Liver (tissue), 9 donors: ENCODE results near the gene THRAP3. TPM values are rescaled to one million over a fixed set of nuclear protein-coding genes. Genes with fewer than 3 reads are reported as not detected.

Experiments used
- DNase-seq: peaks from one replicate; pipeline ENCODE4 v3.0.0-alpha.2; 2017; ENCODE audit warnings: low spot score
- H3K27ac ChIP-seq, 2 donors: one replicate each; pipeline ENCODE4 v1.7.0; 2013; ENCODE audit warnings: inconsistent platforms in 2 of 2, low read length in 2 of 2, control low read depth in 1 of 2, low read depth in 1 of 2, mild to moderate bottlenecking in 1 of 2
- H3K27me3 ChIP-seq, 4 donors: one replicate each; pipeline versions ENCODE4 v1.6.1 to v1.7.0; 2013; ENCODE audit warnings: low read length in 3 of 4, inconsistent platforms in 1 of 4, mild to moderate bottlenecking in 1 of 4, moderate library complexity in 1 of 4; ENCODE audit not compliant: control insufficient read depth in 4 of 4, insufficient read depth in 4 of 4
- H3K36me3 ChIP-seq, 4 donors: one replicate each; pipeline versions ENCODE4 v1.6.1 to v1.7.0; 2013; ENCODE audit warnings: low read length in 3 of 4, mild to moderate bottlenecking in 3 of 4, low read depth in 1 of 4, moderate library complexity in 1 of 4; ENCODE audit not compliant: control insufficient read depth in 4 of 4, insufficient read depth in 3 of 4
- H3K4me1 ChIP-seq, 4 donors: one replicate each; pipeline versions ENCODE4 v1.6.1 to v1.7.0; 2013; ENCODE audit warnings: low read length in 3 of 4, mild to moderate bottlenecking in 3 of 4, moderate library complexity in 1 of 4; ENCODE audit not compliant: control insufficient read depth in 4 of 4, insufficient read depth in 4 of 4
- H3K4me3 ChIP-seq, 3 donors: one replicate each; pipeline versions ENCODE4 v1.6.1 to v1.7.0; 2013; ENCODE audit warnings: low read length in 3 of 3, control low read depth in 1 of 3, low read depth in 1 of 3, mild to moderate bottlenecking in 1 of 3
- H3K9ac ChIP-seq, 2 donors: one replicate each; pipeline ENCODE4 v1.7.0; 2013; ENCODE audit warnings: low read length in 2 of 2, mild to moderate bottlenecking in 2 of 2, moderate library complexity in 2 of 2, control low read depth in 1 of 2, low read depth in 1 of 2
- H3K9me3 ChIP-seq, 4 donors: one replicate each; pipeline versions ENCODE4 v1.6.1 to v1.7.0; 2013; ENCODE audit warnings: low read length in 3 of 4; ENCODE audit not compliant: control insufficient read depth in 4 of 4
- ATF3 ChIP-seq: IDR thresholded peaks from 2 replicates; pipeline ENCODE4 v1.6.1; 2016; ENCODE audit warnings: antibody characterized with exemption
- CTCF ChIP-seq: fragments of 150-350 bp; IDR thresholded peaks from 2 replicates; pipeline ENCODE4 v1.5.1; 2017; ENCODE audit warnings: improper control_type of control experiment, low read depth, low read length; ENCODE audit not compliant: missing input control
- EGR1 ChIP-seq, 2 donors: IDR thresholded peaks; 2 replicates each; pipeline ENCODE4 v1.6.1; 2016 to 2018; ENCODE audit warnings: antibody characterized with exemption in 2 of 2, low read depth in 2 of 2
- FOXA1 ChIP-seq: IDR thresholded peaks from 2 replicates; pipeline ENCODE4 v1.6.1; 2016; ENCODE audit warnings: antibody characterized with exemption
- FOXA2 ChIP-seq: IDR thresholded peaks from 2 replicates; pipeline ENCODE4 v1.6.1; 2016; ENCODE audit warnings: antibody characterized with exemption
- GABPA ChIP-seq, 2 donors: IDR thresholded peaks in 1 of 2; conservative IDR thresholded peaks in 1 of 2; 2 replicates each; pipeline ENCODE4 v1.6.1; 2016; ENCODE audit warnings: antibody characterized with exemption in 2 of 2, mild to moderate bottlenecking in 1 of 2, moderate library complexity in 1 of 2
- HNF4G ChIP-seq: IDR thresholded peaks from 2 replicates; pipeline ENCODE4 v1.6.1; 2016; ENCODE audit warnings: antibody characterized with exemption
- JUND ChIP-seq, 2 donors: IDR thresholded peaks; 2 replicates each; pipeline ENCODE4 v1.6.1; 2016; ENCODE audit warnings: antibody characterized with exemption in 2 of 2
- NR2F2 ChIP-seq: IDR thresholded peaks from 2 replicates; pipeline ENCODE4 v1.6.1; 2016; ENCODE audit warnings: antibody characterized with exemption
- RAD21 ChIP-seq, 2 donors: IDR thresholded peaks; 2 replicates each; pipeline ENCODE4 v1.6.1; 2016; ENCODE audit warnings: antibody characterized with exemption in 2 of 2, mild to moderate bottlenecking in 2 of 2
- REST ChIP-seq: IDR thresholded peaks from 2 replicates; pipeline ENCODE4 v1.6.1; 2016; ENCODE audit warnings: antibody characterized with exemption, mild to moderate bottlenecking
- RXRA ChIP-seq, 2 donors: IDR thresholded peaks; 2 replicates each; pipeline ENCODE4 v1.6.1; 2017 to 2018; ENCODE audit warnings: antibody characterized with exemption in 2 of 2, mild to moderate bottlenecking in 1 of 2
- SP1 ChIP-seq: IDR thresholded peaks from 2 replicates; pipeline ENCODE4 v1.6.1; 2018; ENCODE audit warnings: antibody characterized with exemption, mild to moderate bottlenecking
- TAF1 ChIP-seq: conservative IDR thresholded peaks from 2 replicates; pipeline ENCODE4 v1.6.1; 2016; ENCODE audit warnings: antibody characterized with exemption, mild to moderate bottlenecking
- YY1 ChIP-seq: IDR thresholded peaks from 2 replicates; pipeline ENCODE4 v1.6.1; 2016; ENCODE audit warnings: antibody characterized with exemption, mild to moderate bottlenecking
- WGBS: extraction: QIAGEN DNeasy Blood & Tissue Kit; methylation state at CpG from one replicate; pipeline ENCODE4 v1.1.7; 2013; 5-methylcytosine and 5-hydroxymethylcytosine counted together
- polyA plus RNA-seq, 2 donors: library from polyadenylated mRNA; stranded (reverse) in 1 of 2; unstranded in 1 of 2; fragments of 200-250 nt in 1 of 2; fragments of >200 nt in 1 of 2; fragmentation: Nextera tagmentation in 1 of 2; extraction: Ambion mirVana in 1 of 2; gene quantifications; one replicate each; pipeline versions ENCODE4 v1.2.1 to v1.2.3, GENCODE V29; 2013 to 2015
- total RNA-seq, 2 donors: library from RNA; depleted of rRNA; stranded (reverse); fragments of >200 nt; gene quantifications; one replicate each; pipeline ENCODE4 v1.2.3, GENCODE V29; 2014
- TF ChIP-seq, protein P1 (sequence below): IDR thresholded peaks from 2 replicates; pipeline ENCODE4 v1.6.1; 2016; ENCODE audit warnings: antibody characterized with exemption
- TF ChIP-seq, protein P2 (sequence below): IDR thresholded peaks from 2 replicates; pipeline ENCODE4 v1.6.1; 2016; ENCODE audit warnings: antibody characterized with exemption
- donor health status: healthy.
- donor health status: healthy.
- donor health status: healthy.
- donor health status: healthy.
- donor health status: healthy.

The THRAP3 gene
- total and polyA plus RNA-seq, 4 donors: 21.3 to 55.1 (median 45.8) TPM

DNA sequence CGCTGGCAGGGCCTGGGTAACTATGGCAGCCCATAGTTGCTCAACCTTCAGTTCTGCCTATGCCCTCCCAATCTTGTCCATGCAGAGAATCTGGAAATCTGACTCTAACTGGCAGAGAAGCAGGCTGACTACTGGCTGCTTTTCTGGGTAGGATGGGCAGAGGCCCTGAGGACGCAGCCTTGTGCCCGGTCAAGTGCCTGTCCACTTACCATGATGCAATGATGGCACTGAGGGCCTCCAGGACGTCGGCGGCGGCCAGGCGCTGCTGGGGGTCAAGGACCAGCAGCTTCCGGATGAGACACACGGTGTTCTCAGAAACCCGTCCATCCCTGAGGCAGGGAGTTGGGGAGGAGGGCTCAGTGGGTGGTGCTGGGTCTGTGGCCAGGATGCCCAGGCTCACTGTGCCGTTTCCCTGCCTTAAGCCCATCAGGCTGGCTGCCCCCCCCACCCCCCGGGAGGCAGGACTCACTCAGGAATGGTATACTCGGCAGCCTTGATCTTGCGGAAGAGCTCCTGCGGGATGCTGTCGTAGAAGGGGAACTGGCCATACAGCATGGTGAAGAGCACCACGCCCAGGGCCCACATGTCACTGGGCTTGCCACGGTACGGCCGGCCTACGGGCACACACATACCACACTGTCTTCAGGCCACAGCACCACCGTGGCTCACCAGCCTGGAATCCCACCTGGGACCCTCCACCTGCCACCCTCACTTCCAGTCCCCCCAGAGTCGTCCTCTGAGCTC, 119.6 kb downstream of the THRAP3 start:
- H3K4me1 ChIP-seq: no peaks in the 10 kb centered on the region
- H3K27ac ChIP-seq: no peak overlapping the region
- no peaks in the 10 kb centered on the region for H3K27me3 ChIP-seq
- TF ChIP-seq YY1: no peak
- TF ChIP-seq NR2F2: no peak
- no peak for TF ChIP-seq REST
- no peak for TF ChIP-seq FOXA2
- TF ChIP-seq CTCF: no peak
- TF ChIP-seq EGR1 (IDR thresholded peaks at IDR 0.05; ENCODE audit: low read depth in 2 of 2): no peak
- no peak for TF ChIP-seq ATF3
- TF ChIP-seq JUND (IDR thresholded peaks at IDR 0.05): no peak
- no peak for TF ChIP-seq RAD21 (IDR thresholded peaks at IDR 0.05)
- no peak overlapping the region for H3K4me3 ChIP-seq
- peaks cover 11 to 76% (median 33%) of the 10 kb centered on the region in 4 donors for H3K36me3 ChIP-seq
- H3K9ac ChIP-seq: no peak overlapping the region
- H3K9me3 ChIP-seq: no peaks in the 10 kb centered on the region
- 90% methylated on average over 24 of the region's 24 CpGs for WGBS
- no peak for DNase-seq

DNA sequence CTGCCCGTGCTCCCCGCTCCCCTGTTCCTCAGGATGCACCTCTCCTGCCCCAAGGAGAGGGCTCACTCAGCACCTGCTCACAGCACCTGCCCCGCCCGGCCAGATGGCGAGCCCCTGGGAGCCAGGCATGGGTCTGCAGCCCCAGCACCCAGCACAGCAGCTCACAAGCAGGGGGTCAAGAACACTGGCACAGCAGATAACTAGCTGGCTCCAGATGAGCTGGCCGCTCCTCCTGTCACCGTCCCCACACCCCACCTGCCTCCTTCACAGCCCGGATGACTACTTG, 120.1 kb downstream of the THRAP3 start:
- Histone ChIP-seq H3K4me1 (no peaks in the 10 kb centered on the region), H3K9me3 (no peaks in the 10 kb centered on the region), H3K27ac (no peak overlapping the region), H3K36me3 (peaks cover 11 to 79% (median 33%) of the 10 kb centered on the region in 4 donors), H3K9ac (no peak overlapping the region), H3K4me3 (no peak overlapping the region), H3K27me3 (no peaks in the 10 kb centered on the region)
- WGBS: 92% methylated on average over 8 of the region's 8 CpGs
- no peak for DNase-seq
- TF ChIP-seq, protein P1, sequence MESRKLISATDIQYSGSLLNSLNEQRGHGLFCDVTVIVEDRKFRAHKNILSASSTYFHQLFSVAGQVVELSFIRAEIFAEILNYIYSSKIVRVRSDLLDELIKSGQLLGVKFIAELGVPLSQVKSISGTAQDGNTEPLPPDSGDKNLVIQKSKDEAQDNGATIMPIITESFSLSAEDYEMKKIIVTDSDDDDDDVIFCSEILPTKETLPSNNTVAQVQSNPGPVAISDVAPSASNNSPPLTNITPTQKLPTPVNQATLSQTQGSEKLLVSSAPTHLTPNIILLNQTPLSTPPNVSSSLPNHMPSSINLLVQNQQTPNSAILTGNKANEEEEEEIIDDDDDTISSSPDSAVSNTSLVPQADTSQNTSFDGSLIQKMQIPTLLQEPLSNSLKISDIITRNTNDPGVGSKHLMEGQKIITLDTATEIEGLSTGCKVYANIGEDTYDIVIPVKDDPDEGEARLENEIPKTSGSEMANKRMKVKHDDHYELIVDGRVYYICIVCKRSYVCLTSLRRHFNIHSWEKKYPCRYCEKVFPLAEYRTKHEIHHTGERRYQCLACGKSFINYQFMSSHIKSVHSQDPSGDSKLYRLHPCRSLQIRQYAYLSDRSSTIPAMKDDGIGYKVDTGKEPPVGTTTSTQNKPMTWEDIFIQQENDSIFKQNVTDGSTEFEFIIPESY: no peak
- TF ChIP-seq RXRA (IDR thresholded peaks at IDR 0.05): no peak
- no peak for TF ChIP-seq ATF3
- no peak for TF ChIP-seq FOXA2
- TF ChIP-seq RAD21 (IDR thresholded peaks at IDR 0.05): no peak
- TF ChIP-seq JUND (IDR thresholded peaks at IDR 0.05): no peak
- TF ChIP-seq TAF1: no peak
- no peak for TF ChIP-seq NR2F2
- no peak for TF ChIP-seq CTCF
- TF ChIP-seq EGR1 (IDR thresholded peaks at IDR 0.05; ENCODE audit: low read depth in 2 of 2): no peak
- TF ChIP-seq FOXA1: no peak
- no peak for TF ChIP-seq REST
- no peak for TF ChIP-seq SP1
- TF ChIP-seq, protein P2, sequence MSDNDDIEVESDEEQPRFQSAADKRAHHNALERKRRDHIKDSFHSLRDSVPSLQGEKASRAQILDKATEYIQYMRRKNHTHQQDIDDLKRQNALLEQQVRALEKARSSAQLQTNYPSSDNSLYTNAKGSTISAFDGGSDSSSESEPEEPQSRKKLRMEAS: no peak
- no peak for TF ChIP-seq GABPA (IDR thresholded peaks at IDR 0.05 in 1 of 2, conservative IDR thresholded peaks at IDR 0.05 in 1 of 2)
- TF ChIP-seq HNF4G: no peak
